Stimulated activated CD8-positive, alpha-beta memory T cell treated with anti-CD3 and anti-CD28 coated beads, Interleukin-7, amount 100 ng/mL, for 24 hours (primary cell): Measurements from ENCODE around the gene WNK4.

Experiments
- DNase-seq: peaks from one replicate; pipeline ENCODE4 v3.0.0-alpha.2; 2020; ENCODE audit warnings: low read depth

WNK4 gene

DNA sequence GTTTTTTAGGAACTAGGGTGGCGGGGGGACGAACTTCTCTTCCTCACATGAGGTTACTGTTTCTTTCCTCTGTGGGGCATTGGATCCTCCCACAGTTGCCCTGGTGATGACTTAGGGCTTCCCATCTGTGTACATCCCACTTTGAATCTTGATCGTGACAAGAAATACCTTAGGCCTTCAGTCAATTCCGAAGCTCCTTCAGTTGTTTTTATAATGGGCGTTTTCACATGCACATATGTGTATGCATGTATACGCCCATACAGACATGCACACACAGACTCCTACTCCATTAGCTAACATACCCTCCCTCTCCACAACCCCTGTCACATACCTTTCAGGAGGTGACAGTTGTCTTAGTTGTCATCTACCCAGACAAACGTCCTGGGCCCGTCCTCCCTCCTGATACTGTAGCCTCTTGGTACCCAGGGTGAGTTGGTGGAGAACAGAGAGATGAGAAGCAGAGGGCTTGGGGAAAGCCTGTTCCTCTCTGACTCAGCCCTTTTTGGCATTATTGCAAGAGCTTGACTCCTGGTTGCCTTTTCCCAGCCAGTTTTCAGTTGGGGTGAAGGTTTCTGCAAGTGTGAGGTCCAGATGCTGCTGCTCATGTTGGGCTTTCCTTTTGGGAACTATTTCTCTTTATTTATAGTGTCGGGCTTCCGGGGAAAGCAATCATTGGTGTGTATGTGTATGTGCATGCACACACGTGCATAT, 61.7 kb downstream of the WNK4 start:
- no peak for DNase-seq

DNA sequence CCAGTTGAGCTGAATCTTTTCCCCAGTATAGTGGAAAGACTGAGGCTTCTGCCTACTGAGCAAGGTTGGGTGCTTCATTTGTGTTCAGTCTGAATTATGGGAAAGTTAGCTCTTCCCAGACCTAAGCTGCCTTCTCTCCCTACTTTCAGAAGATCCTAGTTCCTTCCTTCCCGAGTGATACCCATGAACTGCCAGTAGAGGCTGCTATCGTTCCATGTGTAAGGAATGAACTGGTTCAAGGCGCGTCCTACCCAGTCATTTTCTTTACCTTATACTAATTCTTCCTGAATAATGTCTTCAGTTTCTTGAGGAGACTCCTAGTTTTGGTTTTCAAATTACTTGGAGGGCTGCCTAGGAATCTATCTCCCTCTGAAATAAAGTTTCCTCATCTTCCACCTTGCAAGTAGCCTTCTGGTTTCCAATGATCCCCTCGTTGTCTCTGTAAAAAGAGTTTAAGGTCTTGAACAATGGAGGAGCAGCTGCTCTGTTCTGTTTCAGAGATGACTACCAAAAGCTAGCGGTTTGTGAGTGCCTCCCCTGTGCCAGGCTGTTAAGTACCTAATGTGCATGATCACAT, 63.0 kb downstream of the WNK4 start:
- DNase-seq, result no peak

DNA sequence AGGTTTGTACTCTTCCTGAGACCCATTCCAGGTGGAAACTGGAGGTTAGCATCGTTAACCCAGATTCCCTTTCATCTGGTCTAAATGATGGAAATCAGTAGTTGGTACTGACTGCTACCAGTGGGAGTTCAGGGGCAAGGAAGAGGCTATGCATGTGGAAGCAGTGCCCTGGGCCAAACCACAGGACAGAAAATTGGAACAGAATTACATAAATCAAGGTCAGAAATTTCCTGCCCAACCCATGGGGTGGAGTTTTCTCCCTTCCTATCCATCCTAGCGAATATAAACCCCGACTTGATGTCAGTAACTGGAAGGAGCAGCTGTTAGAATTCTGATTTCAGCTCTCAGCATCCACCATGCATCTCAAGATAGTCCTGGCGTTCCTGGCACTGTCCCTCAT, 63.9 kb downstream of the WNK4 start, which contains the start of gene AOC2:
Gene AOC2 (plus strand): TSS at position 310 of the 400 bp plus-strand sequence. CDS start 47 bp downstream, at position 357.
- no peak for DNase-seq

DNA sequence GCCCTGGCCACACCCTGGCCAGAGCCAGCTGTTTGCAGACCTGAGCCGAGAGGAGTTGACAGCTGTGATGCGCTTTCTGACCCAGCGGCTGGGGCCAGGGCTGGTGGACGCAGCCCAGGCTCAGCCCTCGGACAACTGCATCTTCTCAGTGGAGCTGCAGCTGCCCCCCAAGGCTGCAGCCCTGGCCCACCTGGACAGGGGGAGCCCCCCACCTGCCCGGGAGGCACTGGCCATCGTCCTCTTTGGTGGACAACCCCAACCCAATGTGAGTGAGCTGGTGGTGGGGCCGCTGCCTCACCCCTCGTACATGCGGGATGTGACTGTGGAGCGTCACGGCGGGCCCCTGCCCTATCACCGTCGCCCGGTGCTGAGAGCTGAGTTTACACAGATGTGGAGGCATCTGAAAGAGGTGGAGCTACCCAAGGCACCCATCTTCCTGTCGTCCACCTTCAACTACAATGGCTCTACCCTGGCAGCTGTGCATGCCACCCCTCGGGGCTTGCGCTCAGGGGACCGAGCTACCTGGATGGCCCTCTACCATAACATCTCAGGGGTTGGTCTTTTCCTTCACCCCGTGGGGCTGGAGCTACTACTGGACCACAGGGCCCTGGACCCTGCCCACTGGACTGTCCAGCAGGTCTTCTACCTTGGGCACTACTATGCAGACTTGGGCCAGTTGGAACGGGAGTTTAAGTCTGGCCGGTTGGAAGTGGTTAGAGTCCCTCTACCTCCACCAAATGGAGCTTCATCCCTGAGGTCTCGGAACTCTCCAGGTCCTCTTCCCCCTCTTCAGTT, 64.5 kb downstream of the WNK4 start:
- DNase-seq, result no peak

DNA sequence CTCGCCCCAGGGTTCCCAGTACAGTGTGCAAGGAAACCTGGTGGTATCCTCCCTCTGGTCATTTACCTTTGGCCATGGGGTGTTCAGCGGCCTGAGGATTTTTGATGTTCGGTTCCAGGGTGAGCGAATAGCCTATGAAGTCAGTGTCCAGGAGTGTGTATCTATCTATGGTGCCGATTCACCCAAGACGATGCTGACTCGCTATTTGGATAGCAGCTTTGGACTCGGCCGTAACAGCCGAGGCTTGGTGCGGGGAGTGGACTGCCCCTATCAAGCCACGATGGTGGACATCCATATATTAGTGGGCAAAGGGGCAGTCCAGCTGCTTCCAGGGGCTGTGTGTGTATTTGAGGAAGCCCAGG, 65.1 kb downstream of the WNK4 start:
- no peak for DNase-seq

DNA sequence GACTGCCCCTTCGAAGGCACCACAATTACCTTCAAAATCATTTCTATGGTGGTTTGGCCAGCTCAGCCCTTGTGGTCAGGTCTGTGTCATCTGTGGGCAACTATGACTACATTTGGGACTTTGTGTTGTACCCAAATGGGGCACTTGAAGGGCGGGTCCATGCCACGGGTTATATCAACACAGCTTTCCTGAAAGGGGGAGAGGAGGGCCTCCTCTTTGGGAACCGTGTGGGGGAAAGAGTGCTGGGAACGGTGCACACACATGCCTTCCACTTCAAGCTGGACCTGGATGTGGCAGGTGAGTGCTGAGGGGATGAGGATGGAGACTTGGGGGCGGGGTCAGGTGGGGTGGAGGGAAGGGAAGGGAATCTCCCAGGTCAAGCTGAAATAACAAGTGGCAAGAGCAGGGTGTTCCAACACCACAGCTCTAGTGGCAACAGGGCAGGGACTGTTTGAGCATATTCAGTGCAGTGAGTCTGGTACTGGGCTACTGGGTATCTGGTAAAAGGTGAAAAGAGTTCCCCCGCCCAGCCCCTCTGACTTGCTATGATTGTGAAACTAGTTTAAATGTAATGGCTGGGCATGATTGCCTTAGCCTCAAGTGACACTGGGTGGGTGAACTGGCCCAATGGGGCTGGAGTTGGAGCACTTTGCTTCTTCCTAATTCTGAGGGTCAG, 65.6 kb downstream of the WNK4 start:
- no peak for DNase-seq
